Limb (tissue), 2 donors: ENCODE measurements around the gene CENPU.
"Not testable (repeated sequence)": the region's sequence is repeated elsewhere in the genome, so short reads cannot be mapped to it uniquely, and the experiment has no call there.

Experiments
- DNase-seq, 2 donors: peaks; one replicate each; pipeline ENCODE4 v3.0.0-alpha.2; 2016; ENCODE audit errors: extremely low spot score in 2 of 2

CENPU gene

DNA sequence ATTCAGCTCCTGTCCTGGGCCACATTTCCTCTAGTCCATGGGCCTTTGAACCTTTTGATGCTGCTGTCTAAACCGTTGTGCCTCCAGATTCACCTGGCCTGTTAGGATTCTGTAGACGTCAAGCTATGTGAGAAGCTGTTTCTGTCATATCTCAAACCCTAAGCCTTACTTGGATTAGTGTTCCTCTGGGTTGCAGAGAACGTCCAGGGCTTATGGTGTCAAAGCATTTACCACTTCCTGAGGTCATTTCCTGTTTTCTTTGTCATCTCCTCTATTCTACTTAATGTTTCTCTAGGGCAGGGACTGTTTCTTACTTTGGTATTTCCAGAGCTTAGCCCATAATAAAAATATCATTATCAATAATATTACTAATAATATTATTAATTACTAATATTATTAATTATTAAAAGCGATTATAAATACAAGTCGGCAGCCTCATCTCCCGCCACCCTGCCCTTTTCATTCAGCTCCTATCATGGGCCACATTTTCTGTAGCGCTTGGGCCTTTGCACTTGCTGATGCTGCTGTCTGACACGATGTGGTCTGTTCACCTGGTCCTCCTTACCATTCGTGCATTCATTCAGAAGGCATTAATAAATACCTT lies 65.3 kb downstream of the CENPU start:
- DNase-seq: no peak

DNA sequence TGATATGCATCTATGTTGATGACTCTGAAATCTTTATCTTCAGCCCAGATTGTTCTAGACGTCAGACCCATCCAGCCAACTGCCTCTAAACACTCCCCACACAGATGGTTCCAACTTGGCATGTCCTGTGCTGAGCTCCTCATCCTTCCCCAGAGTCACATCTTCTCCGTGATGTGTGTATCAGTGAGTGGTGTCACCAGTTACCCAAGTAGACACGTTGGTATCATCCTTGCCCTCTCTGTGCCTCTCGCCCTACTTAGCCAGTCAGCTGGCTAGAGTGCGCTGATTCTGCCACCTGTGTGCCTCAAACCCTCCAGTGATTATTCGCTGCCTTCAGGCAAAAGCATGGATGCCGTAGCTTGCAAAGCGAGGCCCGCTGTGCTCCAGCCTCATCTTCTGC lies 65.8 kb downstream of the CENPU start:
- DNase-seq: no peak

DNA sequence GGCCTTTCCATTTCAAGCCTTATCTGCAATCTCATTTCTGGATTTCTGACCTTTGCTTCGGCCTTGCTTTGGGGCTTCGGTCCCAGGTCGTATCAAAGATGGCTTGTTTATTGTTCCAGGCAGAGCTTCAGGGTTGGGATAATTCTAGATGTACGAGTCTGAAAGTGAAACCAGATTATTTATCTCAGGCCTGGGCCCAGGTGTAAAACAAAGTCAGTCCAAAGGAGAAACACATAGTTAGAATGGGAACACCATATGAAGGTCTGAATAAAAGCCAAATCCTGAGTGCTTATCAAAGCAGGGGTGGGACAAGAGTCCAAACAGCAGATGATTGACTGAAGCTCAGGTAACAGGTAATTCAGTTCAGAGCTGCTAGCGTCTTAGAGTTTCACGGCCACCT lies 67.2 kb downstream of the CENPU start:
- no peak for DNase-seq

DNA sequence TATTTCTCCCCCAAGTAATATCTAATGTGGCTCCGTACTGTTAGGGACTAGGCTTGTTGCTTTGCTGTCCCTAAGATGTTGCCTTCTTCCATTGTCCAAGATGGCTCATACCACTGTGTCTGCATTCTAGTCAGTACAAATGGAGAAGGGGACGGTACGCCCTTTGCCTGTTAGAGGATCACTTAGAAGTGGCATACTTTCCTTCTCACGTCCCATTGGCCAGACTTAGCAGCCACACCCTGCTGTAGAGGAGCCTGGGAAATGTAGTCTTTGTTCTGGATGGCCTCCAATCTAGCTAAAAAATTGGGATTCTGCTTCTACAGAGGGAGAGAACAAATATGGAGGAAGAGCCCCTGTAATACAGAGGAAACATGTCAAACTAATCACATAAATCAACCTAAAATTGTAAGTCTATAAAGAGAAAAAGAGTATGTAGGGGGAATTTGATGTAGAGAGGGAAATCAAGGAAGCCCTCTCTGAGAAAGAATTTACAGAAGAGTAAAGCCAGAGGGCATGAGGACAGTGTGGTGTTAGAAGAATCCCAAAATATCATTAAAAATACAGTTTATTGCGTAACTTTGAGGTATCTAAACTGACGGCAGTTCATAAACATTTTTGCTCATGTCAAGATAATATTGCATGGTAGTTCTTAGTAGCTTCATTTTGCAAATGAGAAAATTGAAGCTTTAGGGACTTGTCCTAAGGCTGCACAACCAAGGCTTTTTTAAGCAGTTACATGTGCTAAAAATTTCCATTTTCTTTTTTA lies 69.3 kb downstream of the CENPU start:
- DNase-seq: no peak

DNA sequence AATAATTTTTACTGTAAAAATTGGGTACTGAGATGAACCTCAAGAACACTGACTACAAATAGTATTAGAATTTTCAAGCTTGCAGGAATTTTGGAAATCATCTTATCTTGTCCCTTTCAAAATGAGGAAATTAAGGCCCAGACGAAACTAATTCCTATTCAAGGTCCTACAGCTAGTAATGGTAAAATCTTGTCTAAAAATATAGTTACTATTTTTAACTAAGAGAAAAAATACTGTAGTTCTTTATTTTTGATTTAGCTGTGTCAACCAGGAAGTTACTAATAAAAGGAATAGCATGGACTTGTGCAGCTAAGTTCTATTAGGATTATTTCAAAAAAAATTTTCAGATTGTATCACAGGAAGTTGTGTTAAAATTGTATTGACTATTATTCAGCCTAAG lies 71.7 kb downstream of the CENPU start:
- DNase-seq: no peak

DNA sequence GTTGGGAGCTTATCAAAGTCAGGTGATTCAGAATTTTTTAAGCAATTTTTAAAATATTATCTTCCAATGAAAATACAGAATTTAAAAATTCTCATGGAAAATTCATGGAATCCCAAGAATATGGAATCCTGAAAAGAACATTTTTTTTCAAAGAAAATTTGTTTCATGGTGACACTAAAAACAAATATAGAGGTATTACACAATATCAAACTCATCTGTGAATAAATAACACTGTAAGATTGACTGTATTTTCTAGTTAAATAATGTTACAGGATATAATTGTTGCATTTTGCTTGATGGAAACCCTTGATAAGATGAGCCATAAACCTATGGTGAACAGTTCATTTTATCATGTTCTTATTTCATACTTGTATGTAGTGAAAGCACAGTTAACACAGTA lies 72.9 kb downstream of the CENPU start:
- DNase-seq: no peak

DNA sequence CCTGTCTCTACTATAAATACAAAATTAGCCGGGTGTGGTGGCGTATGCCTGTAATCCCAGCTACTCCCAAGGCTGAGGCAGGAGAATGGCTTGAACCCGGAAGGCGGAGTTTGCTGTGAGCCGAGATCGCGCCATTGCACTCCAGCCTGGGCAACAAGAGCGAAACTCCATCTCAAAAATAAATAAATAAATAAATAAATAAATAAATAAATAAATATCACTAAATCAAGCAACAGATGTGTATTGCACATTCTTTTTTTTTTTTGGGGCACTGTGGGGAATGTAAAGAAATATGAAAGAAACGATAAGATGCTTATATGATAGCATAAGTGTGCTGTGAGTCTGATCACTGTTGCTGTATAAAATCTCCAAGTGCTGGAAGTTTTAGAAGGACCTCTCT lies 76.1 kb downstream of the CENPU start:
- not testable (repeated sequence) for DNase-seq

DNA sequence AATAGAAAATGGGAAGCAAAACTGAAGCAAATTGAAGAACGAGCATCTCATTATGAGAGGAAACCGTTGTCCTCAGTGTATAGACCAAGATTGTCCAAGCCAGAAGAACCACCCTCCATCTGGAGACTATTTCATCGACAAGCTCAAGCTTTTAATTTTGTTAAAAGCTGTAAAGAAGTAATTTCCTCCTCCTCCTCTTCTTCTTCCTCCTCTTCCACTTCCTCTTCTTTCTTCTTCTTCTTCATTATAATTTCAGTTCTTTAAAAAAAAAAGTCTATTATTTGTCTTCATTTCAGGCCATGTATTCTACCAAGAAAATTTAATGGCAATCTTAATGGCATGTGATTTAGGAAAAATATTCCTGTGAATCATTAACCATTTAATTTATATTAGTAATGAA lies 76.8 kb downstream of the CENPU start:
- no peak for DNase-seq

DNA sequence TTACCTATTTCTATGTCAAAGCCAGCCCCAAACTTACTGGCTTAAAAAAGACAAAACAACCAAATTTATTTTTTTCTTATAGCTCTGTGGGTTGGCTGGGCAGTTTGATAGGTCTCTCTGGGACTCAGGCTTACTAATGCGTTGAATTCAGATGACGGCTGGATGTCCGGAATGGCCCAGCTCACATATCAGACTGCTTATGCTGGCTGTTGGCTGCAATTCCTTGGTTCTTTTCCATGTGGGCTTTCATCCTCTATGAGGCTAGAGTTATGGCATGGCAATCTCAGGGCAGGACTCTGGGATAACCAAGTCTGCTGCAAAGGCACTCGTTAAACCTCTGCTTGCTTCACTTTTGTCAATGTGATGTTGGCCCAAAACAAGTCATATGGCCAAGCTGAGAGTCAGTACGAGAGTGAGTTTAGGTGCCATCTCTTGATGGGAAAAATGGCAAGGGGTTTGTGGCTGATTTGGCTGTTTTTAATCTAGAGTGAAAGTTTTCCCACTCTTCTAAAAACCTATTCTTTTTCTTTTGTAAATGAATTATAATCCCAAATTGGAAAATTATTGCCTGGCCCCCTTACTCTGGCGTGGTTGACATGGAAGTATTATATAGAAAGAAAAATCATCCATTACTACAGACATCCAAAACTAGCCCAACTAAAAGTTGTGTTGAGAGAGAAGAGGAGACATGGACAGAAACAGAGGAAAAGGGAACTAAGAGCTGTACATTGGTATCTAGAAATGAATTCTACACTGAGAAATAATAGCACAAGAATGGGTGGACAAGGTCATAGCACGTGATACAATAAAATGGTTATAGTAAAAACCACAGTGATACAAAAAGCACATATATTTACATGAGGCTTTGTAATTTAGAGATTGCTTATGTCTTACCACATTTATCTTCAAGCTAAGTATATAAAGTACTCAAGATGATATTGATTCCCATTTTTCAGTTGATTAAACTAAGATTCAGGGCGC lies 77.7 kb downstream of the CENPU start:
- peak in 1 of 2 donors; percentile 36 for DNase-seq

DNA sequence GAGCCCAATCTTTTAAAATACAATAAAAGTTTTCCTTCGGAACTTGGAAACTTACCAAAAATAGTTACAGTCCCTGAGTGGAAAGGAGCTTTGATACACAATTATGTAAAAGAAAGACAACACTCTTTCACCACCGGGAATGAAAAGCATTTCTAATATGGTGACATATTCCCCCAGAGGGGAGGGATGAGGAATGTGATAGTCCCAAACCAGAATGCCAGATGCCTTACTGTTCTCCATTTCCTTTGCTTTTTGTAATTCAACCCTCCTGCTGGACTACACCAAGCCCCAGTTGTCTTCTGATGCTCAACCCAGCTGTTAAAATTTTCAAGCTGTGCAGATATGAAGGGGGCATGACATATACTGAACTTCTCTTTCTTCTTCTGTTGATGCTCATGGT lies 80.2 kb downstream of the CENPU start:
- peak in 1 of 2 donors; percentile 60 for DNase-seq

DNA sequence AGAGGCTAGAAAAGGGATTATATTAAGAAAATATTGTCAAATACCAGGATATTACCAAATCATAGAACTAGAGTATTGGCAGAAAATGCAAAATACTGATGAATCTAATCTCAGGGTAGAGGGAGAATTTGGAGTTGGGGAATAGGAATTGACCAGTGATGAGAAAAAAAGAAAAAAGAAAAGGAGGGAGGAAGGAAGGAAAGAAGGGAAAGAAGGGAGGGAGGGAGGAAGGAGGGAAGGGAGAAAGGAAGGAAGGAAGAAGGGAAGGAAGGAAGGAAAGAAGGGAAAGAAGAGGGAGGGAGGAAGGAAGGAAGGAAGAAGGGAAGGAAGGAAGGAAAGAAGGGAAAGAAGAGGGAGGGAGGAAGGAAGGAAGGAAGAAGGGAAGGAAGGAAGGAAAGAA lies 81.2 kb downstream of the CENPU start:
- DNase-seq: not testable (repeated sequence)

DNA sequence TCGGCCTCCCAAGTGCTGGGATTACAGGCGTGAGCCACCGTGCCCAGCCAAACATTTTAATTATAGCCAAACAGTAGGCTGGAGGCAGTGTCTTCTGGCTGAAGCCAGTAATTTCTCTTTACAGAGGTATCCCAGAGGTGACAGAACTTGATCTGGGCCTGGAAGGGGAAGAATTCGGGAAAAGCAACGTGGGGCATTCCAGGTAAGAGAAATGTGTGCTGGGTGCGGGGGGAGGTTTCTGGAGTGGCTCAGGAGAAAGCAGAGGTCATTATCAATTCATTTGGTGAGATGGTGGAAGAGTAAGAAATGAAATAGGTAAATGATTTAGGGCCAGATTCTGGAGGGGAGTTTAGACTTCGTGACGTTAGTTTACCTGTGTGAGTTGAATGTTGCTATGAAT lies 82.0 kb downstream of the CENPU start:
- no peak for DNase-seq

DNA sequence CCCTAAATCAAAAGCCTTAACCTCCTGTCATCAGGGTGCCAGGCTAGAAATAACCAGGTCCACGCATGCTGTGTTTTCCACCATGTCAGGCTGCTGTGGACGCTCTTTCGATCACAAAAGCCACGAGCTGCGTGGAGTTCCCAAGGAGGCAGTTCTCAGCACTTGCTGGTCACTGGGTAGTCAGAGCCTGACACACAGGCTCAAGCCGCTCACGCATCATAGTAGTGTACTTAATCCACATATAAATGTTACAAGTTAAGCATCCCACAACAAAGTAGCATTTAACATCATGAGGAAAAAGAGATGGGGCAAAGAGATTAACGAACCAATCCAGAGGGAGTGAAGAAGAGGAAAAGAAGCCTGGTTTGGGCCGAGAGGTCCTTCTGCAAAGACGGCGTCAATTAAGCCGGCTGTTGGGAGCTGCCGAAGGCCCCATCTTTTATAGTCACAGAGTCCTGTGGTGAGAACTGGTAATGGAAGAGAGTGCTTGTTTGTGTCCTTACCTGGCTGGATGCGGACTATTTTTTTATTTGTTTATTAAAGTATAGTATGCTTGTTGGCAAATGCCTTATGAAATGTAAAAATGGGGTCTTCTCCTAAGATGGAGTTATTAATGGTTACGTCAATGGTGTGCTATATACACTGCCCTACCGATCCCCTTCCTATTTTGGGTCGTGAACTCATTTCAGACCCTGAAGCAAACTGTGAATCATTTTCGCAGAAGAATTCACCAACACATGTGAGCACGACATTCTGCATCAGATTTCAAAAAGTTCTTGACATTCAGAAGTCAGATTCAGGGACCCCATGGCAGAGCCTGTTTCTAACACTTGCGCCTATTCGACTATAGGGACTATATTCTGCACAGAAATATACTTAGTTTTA lies 83.7 kb downstream of the CENPU start:
- DNase-seq: no peak

DNA sequence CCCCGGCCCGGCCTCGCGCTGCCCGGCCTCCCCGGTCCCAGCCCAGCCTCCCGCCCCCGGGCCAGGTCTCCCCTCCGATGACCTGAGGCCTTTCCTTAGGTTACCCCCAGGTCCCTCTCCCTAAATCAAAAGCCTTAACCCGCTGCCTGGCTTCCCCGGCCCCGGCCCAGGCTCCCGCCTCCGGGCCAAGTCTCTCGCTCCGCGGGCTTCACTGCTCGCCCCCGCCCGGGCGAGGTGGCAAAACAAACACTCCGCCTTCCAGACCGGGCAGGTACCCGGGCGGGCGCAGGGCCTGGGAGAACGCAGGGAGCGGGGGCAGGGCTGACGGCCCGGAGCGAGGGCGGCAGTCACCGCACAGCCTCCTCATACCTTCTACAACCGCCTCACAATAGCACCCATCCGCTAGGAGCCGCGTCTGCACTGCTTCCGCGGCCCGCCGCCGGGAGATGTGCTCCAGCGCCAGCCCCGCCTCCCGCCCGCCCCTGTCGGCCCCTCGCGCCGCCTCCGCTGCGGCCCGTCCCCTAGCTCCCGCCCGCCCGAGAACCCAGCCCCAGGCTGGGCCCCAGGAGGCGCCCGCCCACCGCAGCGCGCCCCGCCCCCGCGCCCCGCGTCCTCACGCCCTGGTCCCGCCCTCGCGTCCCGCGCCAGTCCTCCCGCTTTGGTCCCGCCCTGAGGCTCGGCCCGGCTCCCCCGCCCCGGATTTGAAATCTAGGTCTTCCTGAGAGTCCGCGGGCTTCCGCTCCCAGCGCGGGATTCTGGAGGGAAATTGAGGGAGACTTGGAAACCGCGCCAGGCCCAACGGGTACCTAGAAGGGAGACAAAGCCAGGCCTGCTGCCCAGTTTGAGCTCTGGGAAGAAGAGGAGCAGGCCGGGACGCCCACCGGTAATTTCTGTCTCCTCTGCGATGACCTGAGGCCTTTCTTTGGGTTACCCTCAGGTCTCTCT lies 84.6 kb downstream of the CENPU start, which contains the start of the genes CASP3 and PRIMPOL:
CASP3 (minus strand) TSS at position 422 of the 945 bp plus-strand sequence. CDS start 10,994 bp downstream, outside the sequence.
PRIMPOL (plus strand) TSS at position 713 of the 945 bp plus-strand sequence. CDS start 7,403 bp downstream, outside the sequence.
- peak; percentile 95 to 99 for DNase-seq

DNA sequence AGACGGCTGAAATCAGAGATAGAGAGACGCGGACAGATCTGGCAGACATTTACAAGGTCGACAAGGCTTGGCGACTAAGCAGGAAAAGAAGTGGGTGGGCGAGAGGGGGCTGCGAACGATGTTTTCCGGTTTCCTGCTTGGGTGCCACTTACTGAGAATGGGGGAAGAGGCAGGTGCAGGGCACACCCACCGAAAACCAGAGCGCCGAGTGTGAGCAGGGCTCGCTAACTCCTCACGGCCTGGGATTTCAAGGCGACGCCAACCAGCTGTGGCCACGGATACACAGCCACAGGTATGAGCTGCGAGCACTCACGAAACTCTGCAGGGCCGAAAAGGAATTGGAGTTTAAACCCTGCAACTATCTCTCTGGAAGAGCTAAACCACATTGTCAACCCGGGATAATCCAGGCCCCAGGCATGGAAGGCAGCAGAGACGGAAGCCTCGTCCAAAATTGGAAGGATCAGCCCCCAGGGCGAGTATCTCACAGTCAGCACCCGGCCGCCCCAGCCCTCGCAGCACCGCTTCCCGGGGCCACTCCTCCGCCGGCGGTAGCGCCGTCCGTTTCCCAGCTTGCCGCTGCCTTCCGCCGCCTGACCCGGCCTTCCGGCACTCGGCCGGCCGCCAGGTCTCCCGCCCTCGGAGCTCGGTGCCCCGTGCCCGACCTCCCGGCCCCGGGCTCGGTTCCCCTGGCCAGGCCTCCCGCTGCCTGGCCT lies 85.4 kb downstream of the CENPU start:
- peak; percentile 29 to 76 for DNase-seq

DNA sequence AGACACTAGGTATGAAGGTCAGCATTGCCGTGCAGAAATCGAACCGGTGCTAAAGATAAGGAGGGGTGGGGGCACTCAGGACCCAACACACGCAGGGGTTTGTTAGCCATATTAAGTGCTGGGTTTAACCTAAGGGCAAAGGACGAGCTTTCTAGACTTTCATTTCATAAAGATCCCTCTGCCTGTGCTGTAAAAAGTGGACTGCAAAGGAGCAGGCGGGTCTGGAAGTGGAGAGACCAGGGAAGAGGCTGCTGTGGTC lies 85.9 kb downstream of the CENPU start:
- no peak for DNase-seq

DNA sequence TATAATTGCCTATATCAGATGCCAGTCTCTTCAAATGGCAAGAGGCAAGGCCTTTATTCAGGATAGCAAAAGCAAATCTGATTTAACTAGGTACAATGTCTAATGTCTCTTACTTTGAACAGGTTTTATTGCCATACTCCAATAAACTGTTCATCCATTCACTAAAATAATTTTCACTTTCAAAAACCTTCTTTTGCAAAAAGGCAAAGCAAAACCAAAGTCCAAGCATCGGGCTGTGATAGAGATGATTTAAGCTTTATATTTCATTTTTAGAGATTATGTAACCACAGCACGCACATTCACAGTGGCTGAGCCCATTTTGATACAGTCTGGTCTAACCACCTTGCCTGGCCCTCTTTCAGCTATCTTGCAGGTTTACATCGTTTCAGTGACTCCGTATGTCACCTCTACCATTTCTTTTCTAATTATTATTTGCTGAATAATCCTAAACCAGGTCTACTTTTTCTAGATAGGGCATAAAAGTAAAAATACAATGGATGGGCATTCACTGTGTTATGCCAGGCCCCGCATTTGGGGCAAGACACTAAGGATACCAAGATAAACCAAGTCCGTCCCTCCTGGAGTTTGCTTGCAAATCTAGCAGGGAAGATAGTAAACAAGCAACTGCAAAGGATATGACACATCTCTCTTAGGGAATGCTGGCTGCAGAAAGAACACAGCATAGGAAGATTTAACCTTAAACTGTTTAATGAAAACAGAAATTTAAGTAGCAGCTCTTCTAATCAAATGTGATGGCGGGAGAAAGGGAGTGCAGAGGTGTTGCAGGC lies 86.4 kb downstream of the CENPU start:
- no peak for DNase-seq

DNA sequence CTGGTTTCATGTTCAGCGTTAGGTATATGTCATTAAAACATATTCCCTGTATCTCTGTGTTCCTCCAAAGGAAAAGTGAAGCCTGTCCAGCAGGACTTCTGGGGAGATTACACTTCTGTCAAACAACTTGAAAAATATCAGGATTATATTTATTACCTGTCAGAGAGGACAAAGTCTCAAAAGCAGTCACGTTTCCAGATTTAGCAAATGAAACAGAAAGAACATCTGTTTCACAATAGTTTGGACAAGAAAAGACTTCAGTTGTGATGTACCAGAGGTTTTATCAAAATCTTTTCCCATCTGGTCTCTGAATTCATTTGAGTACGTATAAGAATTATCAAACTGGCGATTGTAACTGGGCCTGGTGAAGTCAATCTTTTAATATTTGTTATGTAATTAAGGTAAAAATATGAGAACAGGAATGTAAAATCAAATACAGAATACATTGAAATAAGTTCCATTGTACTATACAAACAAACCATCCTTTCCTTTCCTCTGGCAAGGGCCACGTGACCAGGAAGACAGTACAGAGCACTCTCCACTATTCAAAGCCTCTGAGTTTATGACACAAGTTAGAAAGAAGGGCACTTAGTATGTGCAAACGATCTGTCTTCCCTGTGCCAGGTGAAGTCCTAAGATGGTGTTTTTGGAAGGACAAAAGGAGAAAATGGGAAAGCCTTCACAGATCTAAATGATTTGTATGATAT lies 87.8 kb downstream of the CENPU start:
- no peak for DNase-seq
